Fibroblast of pulmonary artery (primary cell): ENCODE data around the gene TSPOAP1.

Experiments
- DNase-seq: peaks from one replicate; pipeline ENCODE4 v3.0.0-alpha.2; 2010; ENCODE audit warnings: low read depth
- H3K4me3 ChIP-seq: replicated peaks from 2 replicates; pipeline ENCODE4 v1.5.1; 2011; ENCODE audit warnings: low read depth, mild to moderate bottlenecking, control low read depth, low read length, moderate library complexity
- TF ChIP-seq, protein P1 (sequence below): IDR thresholded peaks from 2 replicates; pipeline ENCODE4 v1.5.1; 2011; ENCODE audit warnings: mild to moderate bottlenecking, control low read depth, low read length, inconsistent platforms; ENCODE audit errors: missing control alignments

Gene TSPOAP1

DNA sequence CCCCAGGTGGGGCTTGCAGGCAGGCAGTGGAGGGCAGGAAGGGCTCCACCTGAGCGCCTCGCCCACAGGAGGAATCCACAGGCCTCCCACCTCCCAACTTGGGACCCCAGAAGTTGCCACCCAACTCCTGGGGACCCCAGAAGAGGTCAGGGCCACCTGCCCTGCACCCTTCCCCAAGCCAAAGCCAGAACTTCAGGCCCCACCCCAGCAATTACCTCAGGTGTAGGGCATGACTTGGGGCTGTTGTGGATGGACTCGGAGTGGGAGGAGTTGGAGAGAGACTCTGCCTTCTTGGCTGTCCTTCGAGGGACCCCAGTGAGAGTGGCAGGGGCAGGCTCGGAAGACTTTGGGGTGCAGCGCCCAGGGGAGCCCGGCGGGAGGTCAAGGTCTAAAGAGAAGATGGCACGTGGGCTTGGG lies 10.5 kb downstream of the TSPOAP1 start:
- DNase-seq, result no peak
- H3K4me3 ChIP-seq, result no peak overlapping the region
- TF ChIP-seq, protein P1, sequence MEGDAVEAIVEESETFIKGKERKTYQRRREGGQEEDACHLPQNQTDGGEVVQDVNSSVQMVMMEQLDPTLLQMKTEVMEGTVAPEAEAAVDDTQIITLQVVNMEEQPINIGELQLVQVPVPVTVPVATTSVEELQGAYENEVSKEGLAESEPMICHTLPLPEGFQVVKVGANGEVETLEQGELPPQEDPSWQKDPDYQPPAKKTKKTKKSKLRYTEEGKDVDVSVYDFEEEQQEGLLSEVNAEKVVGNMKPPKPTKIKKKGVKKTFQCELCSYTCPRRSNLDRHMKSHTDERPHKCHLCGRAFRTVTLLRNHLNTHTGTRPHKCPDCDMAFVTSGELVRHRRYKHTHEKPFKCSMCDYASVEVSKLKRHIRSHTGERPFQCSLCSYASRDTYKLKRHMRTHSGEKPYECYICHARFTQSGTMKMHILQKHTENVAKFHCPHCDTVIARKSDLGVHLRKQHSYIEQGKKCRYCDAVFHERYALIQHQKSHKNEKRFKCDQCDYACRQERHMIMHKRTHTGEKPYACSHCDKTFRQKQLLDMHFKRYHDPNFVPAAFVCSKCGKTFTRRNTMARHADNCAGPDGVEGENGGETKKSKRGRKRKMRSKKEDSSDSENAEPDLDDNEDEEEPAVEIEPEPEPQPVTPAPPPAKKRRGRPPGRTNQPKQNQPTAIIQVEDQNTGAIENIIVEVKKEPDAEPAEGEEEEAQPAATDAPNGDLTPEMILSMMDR, result no peak

DNA sequence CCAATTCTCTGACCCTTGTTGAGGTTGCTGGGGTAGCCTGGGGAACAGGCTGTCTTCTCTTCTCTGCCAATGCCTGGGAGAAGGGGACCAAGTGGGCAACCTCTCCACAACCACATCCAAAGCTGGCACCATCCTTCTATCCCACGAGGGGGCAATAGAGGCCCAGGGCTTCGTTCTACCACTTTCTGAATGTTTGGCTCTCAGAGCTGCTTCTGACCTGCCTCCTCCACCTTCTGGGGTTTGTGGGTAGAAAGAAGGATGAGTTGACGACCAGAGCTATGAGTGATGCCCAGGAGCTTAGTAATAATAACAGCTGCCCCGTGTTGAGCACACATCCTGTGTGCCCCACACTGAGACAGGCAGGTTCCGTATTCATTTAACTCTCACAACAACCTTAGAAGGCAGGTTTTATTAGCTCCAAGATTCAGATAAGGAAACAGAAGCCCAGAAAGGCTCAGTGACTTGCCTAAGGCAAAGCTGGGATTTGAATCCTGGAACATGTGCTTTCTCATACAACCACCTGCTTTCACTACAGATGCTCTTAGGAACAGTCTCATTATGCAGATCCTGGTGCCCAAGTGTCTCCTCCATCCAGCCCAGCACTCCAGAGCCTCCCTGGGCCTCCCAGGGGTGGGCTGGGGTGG lies 11.1 kb downstream of the TSPOAP1 start:
- DNase-seq, result peak; percentile 61

DNA sequence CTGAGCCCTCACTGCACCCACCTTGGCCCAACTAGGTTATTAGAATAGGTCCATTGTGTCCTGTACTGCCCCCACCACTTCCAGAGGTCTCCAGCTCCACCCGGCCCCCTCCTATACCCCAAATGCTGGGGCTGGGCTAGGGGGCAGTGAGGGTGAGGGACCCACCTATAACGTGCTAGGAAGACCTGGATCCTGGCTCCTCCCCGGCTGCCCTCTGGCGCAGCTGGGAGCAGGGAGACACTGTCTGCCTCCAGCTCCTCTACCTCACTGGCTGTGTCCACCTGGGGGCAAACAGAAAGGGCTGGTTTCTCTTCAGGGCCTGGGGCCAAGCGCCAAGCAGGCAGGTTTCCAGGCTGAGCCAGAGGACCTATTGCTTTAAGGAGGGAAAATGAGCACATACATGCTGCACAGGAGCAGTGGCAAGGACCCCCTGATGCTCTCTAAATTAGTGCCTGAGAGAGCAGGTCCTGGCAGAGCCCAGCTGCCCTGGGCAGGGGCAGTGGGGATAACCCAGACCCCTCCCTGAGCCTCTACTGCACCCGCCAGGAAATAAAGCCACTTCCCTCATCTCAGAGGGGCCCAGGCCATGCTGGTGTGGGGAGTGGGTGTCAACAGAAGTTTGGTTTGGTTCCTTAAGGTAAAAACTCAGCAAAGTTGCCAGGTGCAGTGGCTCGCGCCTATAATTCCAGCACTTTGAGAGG lies 12.2 kb downstream of the TSPOAP1 start:
- no peak overlapping the region for H3K4me3 ChIP-seq
- DNase-seq, result no peak
- TF ChIP-seq, protein P1, result no peak

More for the DNA sequence above, 11.1 kb downstream of the TSPOAP1 start:
- no peak overlapping the region for H3K4me3 ChIP-seq
- TF ChIP-seq, protein P1, result peak; percentile 80

DNA sequence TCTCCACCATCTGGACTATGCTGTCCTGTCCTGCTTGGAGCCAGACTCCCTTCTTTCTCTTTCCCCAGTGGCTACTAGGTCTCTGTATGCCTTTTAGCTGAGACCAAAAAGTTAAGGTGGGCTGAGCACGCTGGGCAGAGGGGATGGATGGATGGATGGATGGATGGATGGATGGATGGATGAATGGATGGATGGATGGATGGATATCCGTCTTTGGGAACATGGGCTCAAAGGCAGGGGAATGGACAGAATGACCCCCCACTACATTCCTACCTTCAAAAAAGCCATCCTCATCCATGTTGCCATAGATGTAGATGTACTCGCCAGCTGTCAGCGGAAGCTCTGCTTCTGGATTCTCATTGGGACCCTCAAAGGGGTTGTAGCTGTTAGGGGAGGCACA lies 12.8 kb downstream of the TSPOAP1 start:
- TF ChIP-seq, protein P1, result no peak
- no peak overlapping the region for H3K4me3 ChIP-seq
- no peak for DNase-seq

DNA sequence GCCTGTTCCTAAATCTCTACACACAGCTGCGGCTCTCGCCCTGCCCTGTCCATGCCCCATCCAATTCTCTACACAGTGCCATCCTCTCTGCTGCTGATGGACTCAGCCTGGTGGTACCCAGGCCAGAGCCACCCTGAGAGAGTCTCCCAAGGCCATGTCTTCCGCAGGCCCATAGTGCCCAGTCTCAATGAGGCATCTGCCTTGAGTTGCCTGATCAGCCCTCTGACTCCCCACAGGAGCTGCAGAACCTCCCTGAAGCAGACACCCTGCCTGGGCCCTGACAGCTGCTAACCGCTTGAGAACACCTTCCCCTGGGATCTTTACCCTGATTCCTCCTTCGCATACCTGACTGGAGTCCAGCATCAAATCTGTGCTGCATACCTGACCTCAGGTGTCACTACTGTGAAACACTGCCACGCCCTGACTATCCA lies 13.3 kb downstream of the TSPOAP1 start:
- no peak overlapping the region for H3K4me3 ChIP-seq
- TF ChIP-seq, protein P1, result no peak
- no peak for DNase-seq

DNA sequence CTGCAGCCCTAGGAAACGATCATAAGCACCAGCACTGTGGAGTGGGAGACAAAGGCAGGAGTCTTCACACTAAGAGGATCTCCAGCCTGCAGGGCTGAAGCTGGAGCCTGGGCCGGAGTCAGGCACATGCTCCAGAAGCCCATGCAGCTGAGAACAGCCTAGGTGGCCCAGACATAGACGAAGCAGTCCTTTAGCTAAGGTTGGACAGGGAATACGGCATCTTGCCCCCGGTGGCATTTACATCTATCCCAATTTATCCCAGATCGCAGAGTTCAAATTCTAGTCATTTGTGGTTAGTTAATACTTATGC lies 13.9 kb downstream of the TSPOAP1 start:
- no peak for DNase-seq

More for the DNA sequence above, 13.9 kb downstream of the TSPOAP1 start:
- H3K4me3 ChIP-seq, result no peak overlapping the region
- TF ChIP-seq, protein P1, result no peak
